ENCODE measurements around the gene MRPL14. TPM values are rescaled to one million over a fixed set of nuclear protein-coding genes. Genes with fewer than 3 reads are reported as not detected.

The MRPL14 gene
- total and polyA plus RNA-seq, 12 donors, result 29.9 to 89.7 (median 41.4) TPM

DNA sequence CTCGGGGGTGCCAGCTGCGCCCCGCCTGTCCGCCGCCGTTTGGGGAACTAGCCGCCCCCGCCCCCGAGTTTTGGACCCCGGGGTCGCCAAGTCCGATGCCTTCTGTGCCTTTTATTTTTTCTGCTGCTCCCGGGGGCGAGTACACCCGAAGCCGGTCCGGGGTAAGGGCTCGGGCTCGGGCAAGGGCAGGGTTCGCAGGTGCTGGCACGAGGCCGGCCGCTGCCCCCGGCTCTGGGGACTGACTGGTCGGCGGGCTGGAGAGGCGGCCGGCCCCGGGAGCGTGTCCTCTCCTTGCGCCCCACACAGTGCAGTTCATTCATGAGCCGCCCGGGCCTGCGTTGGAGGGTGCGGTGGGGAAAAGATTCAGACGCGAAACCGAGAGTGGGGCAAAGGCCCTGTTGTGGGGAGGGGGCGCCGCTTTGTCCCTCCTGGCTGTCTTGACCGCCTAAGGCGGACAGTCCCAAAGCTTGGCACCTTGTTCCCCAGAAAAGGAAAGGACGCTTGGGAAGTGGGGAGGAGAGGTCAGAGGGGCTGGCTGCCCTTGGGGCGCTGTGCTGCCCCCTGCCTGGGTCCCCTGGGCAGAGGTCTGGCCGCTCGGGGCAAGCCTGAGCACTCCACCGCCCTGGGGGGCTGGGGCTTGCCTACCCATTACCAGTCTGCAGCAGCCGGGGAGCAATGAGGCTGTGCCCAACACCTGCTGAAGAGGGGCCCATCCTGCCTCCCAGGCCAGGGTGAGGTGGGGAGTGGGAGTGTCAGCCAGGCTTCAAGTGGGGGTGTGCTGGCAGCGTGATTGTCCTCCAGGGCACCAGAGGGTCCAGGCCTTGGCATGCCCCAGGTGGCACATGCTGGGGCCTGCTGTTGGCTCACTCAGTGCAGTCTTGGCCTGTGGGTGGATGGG lies 1.0 kb upstream of the MRPL14 start:
- WGBS, 2 donors, result 5 to 7% methylated on average over 49 of the region's 49 CpGs

DNA sequence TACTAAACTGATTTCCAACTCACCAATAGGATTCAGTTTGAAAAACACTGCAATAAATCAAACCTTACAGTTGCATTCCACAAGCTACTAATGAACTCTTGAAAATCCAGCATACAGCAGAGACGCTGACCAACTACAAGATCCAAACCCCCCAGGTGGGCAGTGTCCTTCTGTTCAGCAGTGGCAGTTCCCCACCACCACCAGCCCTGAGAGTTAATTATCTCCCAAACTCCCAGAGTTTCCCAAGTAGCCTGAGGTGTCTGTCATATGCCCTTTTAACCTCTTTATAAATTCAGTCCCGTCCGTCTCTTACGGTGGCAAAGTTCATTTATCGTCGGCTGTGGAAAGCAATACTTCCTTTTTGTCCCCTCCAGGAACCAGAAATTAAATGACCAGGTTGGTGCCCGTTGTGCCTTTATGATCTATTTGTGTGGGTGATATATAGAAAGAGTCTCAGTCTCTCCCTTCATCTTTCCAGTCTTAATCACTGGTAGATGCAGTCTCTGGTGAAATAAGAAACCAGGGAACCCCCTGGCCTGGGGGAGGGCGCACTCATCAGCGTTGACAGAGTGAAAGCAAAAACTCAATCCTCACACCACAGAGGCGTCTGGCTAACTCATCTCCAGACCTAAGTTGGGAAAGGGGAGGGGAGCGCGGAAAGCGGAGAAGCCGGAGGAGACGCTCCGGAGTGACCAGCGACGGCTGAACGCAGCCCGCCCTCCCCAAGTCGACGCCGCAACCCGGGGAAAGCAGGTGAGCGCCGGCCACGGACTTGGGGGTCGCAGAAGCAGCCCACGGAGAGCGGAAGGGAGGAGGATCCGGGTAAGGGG lies 717 bp downstream of the MRPL14 start:
- 1 to 2% methylated on average over 26 to 31 of the region's 31 CpGs for WGBS, 2 donors
- Histone ChIP-seq H3K9me3 (no peaks in the 10 kb centered on the region), H3K27me3 (no peaks in the 10 kb centered on the region), H3K4me3 (peak overlapping the region; percentile 89 to 100 (median 97)), H3K4me1 (peaks cover 6 to 69% (median 56%) of the 10 kb centered on the region in 9 donors), H3K36me3 (no peaks in the 10 kb centered on the region), H3K27ac (peak overlapping the region; percentile 20 to 97 (median 94))
- TF ChIP-seq, protein P1, sequence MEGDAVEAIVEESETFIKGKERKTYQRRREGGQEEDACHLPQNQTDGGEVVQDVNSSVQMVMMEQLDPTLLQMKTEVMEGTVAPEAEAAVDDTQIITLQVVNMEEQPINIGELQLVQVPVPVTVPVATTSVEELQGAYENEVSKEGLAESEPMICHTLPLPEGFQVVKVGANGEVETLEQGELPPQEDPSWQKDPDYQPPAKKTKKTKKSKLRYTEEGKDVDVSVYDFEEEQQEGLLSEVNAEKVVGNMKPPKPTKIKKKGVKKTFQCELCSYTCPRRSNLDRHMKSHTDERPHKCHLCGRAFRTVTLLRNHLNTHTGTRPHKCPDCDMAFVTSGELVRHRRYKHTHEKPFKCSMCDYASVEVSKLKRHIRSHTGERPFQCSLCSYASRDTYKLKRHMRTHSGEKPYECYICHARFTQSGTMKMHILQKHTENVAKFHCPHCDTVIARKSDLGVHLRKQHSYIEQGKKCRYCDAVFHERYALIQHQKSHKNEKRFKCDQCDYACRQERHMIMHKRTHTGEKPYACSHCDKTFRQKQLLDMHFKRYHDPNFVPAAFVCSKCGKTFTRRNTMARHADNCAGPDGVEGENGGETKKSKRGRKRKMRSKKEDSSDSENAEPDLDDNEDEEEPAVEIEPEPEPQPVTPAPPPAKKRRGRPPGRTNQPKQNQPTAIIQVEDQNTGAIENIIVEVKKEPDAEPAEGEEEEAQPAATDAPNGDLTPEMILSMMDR (IDR thresholded peaks at IDR 0.05), result no peak
- intact Hi-C loops (cut with DNase I), result no loop called here
- DNase-seq, result peak; percentile 43 to 50
- ATAC-seq, result peak; percentile 36 to 61 (median 50)

More for the DNA sequence above, 1.0 kb upstream of the MRPL14 start:
- peak overlapping the region in 9 of 10 donors; percentile 76 to 97 (median 94) for H3K27ac ChIP-seq
- no peaks in the 10 kb centered on the region for H3K27me3 ChIP-seq
- TF ChIP-seq, protein P1 (IDR thresholded peaks at IDR 0.05), result peak in 5 of 9 donors; percentile 10 to 19 (median 18)
- intact Hi-C loops (cut with DNase I), result no loop called here
- H3K4me3 ChIP-seq, result peak overlapping the region; percentile 89 to 100 (median 97)
- ATAC-seq (peak; percentile 40 to 70 (median 52)), DNase-seq (peak; percentile 38 to 51)
- H3K9me3 ChIP-seq, result no peaks in the 10 kb centered on the region
- peaks cover 2 to 62% (median 43%) of the 10 kb centered on the region in 9 donors for H3K4me1 ChIP-seq
- H3K36me3 ChIP-seq, result no peaks in the 10 kb centered on the region

DNA sequence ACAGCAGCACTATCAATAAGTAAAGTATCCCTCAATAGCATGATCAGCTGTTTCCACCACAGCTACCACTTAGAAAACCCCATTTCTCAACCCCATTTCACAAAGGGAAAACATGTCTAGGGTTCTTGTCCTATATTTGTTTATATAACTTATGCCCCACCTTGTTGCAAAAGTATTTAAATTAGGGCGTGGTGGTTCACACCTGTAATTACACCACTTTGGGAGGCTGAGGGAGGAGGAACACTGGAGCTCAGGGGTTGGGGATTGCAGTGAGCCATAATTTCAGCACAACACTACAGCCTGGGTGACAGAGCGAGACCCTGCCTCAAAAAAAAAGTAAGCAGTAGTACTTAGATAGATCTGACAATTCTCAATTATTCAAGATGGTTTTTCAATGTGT lies 3.7 kb downstream of the MRPL14 start:
- Histone ChIP-seq H3K27ac (peak overlapping the region in 7 of 10 donors; percentile 1 to 64 (median 41)), H3K27me3 (no peaks in the 10 kb centered on the region), H3K4me3 (no peak overlapping the region), H3K36me3 (no peaks in the 10 kb centered on the region), H3K9me3 (no peaks in the 10 kb centered on the region), H3K4me1 (peaks cover 12 to 89% (median 70%) of the 10 kb centered on the region in 9 donors)
- ATAC-seq, result no peak
- DNase-seq, result no peak
- TF ChIP-seq, protein P1 (IDR thresholded peaks at IDR 0.05), result no peak
- WGBS, 2 donors, result 89 to 92% methylated on average over 2 of the region's 2 CpGs
- intact Hi-C loops (cut with DNase I), result no loop called here

DNA sequence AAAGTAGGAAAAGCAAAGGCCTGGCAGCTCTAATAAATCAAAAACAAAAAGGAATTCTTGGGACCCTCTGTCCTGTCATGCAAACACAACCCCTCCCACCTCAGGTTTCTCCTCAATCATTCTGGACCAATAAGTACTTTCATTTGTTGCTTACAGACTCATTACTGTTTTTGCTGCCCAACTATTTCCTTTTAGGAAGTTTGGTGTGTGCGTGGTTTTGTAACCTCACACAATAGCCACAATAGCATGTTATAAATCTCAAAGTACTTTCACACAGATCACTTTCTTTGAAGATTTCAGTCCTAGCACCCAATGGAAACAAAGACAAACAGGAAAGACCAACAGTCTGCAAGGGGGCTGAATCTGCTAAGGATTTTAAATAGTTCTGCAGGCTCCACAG lies 4.5 kb downstream of the MRPL14 start:
- DNase-seq (no peak), ATAC-seq (peak in 1 of 8 donors; percentile 11)
- TF ChIP-seq, protein P1 (IDR thresholded peaks at IDR 0.05), result no peak
- 60 to 75% methylated on average over 1 of the region's 1 CpG for WGBS, 2 donors
- peak overlapping the region in 2 of 10 donors; percentile 1 to 13 for H3K4me3 ChIP-seq
- H3K27me3 ChIP-seq, result no peaks in the 10 kb centered on the region
- H3K36me3 ChIP-seq, result no peaks in the 10 kb centered on the region
- H3K4me1 ChIP-seq, result peaks cover 9 to 89% (median 67%) of the 10 kb centered on the region in 9 donors
- H3K9me3 ChIP-seq, result no peaks in the 10 kb centered on the region
- H3K27ac ChIP-seq, result peak overlapping the region in 8 of 10 donors; percentile 1 to 64 (median 36)
- intact Hi-C loops (cut with DNase I), result no loop called here

Data from heart right ventricle (tissue), 16 donors.